ENCODE data around the gene OXGR1.

The OXGR1 gene

DNA sequence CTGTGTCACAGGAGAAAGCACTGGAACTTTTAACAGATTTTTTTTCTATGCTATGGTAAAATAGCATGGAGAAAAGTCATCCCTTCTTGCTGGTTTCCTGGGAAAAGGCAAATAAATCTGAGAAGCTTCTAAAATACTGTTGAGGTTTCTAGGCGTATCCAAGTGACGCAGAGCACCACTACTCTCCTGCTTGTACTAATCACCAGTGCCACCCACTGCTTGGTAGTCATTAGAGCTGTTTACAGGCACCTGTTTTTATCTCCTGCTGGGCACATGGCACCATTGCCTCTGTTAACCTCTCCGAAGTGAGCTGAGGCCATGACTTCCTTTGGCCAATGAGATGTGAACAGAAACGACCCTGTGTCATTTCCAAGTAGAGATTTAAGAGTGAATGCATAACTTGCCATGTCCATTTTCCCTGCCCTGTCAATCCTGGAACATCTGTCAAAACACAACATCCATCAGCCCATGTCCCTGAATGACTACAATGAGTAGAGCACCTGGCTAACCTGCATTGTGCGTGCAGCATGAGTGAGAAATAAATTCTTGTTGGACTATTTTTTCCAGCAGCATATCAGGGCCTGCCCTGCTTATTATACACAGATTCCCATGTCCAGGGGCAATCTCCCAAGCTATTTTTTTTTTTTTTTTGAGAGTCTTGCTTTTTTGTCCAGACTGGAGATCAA, 17.3 kb upstream of the OXGR1 start:
- no peak for DNase-seq
- TF ChIP-seq CTCF (IDR thresholded peaks at IDR 0.05; ENCODE audit: low read depth, low read length): no peak
- Histone ChIP-seq H3K36me3 (no peaks in the 10 kb centered on the region), H3K9me3 (ENCODE audit: severe bottlenecking) (no peaks in the 10 kb centered on the region), H3K27me3 (ENCODE audit: insufficient read depth, low read depth, severe bottlenecking) (no peaks in the 10 kb centered on the region), H3K4me3 (ENCODE audit: low read depth, low read length) (no peak overlapping the region), H3K27ac (no peak overlapping the region)

GRCh38 chr13:97008643-97009042, 14.4 kb upstream of the OXGR1 start:
- Histone ChIP-seq H3K27ac (no peak overlapping the region), H3K36me3 (no peaks in the 10 kb centered on the region), H3K4me3 (ENCODE audit: low read depth, low read length) (no peak overlapping the region), H3K27me3 (ENCODE audit: insufficient read depth, low read depth, severe bottlenecking) (no peaks in the 10 kb centered on the region), H3K9me3 (ENCODE audit: severe bottlenecking) (no peaks in the 10 kb centered on the region)
- DNase-seq: no peak
- TF ChIP-seq CTCF (IDR thresholded peaks at IDR 0.05; ENCODE audit: low read depth, low read length): no peak

- Histone ChIP-seq H3K4me3 (ENCODE audit: low read depth, low read length) (no peak overlapping the region), H3K27me3 (ENCODE audit: insufficient read depth, low read depth, severe bottlenecking) (no peaks in the 10 kb centered on the region), H3K36me3 (no peaks in the 10 kb centered on the region), H3K9me3 (ENCODE audit: severe bottlenecking) (no peaks in the 10 kb centered on the region), H3K27ac (no peak overlapping the region)
- no peak for TF ChIP-seq CTCF (IDR thresholded peaks at IDR 0.05; ENCODE audit: low read depth, low read length)
- no peak for DNase-seq
These were observed 11.5 kb upstream of the OXGR1 start for GRCh38 chr13:97005625-97006262.

DNA sequence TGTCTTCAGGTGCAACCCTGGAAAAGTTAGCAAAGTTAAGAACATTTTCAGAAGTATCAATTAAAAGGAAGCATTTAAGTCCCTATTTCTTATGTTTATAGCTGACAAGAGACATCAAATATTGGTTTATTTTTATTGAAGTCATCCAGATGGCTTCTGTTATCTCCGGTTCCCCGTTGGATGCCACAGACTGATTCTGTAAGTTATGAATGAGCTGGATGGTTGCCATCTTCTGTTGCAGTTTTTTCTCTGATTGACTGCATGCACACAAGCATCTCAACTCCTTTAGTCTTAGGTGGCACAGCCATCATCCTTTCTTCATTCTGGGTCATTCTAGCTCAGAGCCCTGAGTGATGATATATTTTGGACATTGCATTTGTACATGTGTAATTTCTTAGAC, 10.6 kb upstream of the OXGR1 start:
- H3K27me3 ChIP-seq (ENCODE audit: insufficient read depth, low read depth, severe bottlenecking): no peaks in the 10 kb centered on the region
- DNase-seq: no peak
- H3K9me3 ChIP-seq (ENCODE audit: severe bottlenecking): no peaks in the 10 kb centered on the region
- no peak overlapping the region for H3K27ac ChIP-seq
- no peaks in the 10 kb centered on the region for H3K36me3 ChIP-seq
- no peak for TF ChIP-seq CTCF (IDR thresholded peaks at IDR 0.05; ENCODE audit: low read depth, low read length)
- no peak overlapping the region for H3K4me3 ChIP-seq (ENCODE audit: low read depth, low read length)

- no peak for DNase-seq
- Histone ChIP-seq H3K27ac (no peak overlapping the region), H3K36me3 (no peaks in the 10 kb centered on the region), H3K4me3 (ENCODE audit: low read depth, low read length) (no peak overlapping the region), H3K27me3 (ENCODE audit: insufficient read depth, low read depth, severe bottlenecking) (no peaks in the 10 kb centered on the region), H3K9me3 (ENCODE audit: severe bottlenecking) (no peaks in the 10 kb centered on the region)
- TF ChIP-seq CTCF (IDR thresholded peaks at IDR 0.05; ENCODE audit: low read depth, low read length): no peak
These were observed 10.0 kb upstream of the OXGR1 start for GRCh38 chr13:97004096-97004876.
